ENCODE data around the gene PCLO. TPM values are rescaled to one million over a fixed set of nuclear protein-coding genes. Genes with fewer than 3 reads are reported as not detected.

The PCLO gene
- total RNA-seq, 1 experiment from 2014 or later: 3.1 TPM

GRCh38 chr7:83077328-83077727, 85.4 kb downstream of the PCLO start:
- Histone ChIP-seq H2BK20ac (ENCODE audit: low read depth, low read length, poor library complexity, severe bottlenecking) (no peak overlapping the region), H3K4me1 (ENCODE audit: insufficient read depth, low read length) (no peaks in the 10 kb centered on the region), H4K5ac (ENCODE audit: insufficient read length, low read depth, low read length) (no peak overlapping the region), H4K20me1 (ENCODE audit: control insufficient read depth, insufficient read depth, insufficient read length) (no peaks in the 10 kb centered on the region), H2BK120ac (ENCODE audit: low read depth, low read length, poor library complexity, severe bottlenecking) (no peak overlapping the region), H3K23me2 (ENCODE audit: insufficient read length, low read depth, low read length, poor library complexity, severe bottlenecking) (no peaks in the 10 kb centered on the region), H2AFZ (ENCODE audit: low read length) (no peak overlapping the region), H2BK12ac (ENCODE audit: insufficient read length, low read depth, low read length) (no peak overlapping the region), H4K8ac (replicated peaks; ENCODE audit: insufficient read length, low read depth, low read length) (no peak overlapping the region), H2BK5ac (ENCODE audit: insufficient read length, low read length) (no peak overlapping the region), H3K79me2 (ENCODE audit: insufficient read depth, low read length) (no peaks in the 10 kb centered on the region), H4K91ac (ENCODE audit: insufficient read length, low read depth, low read length) (no peak overlapping the region), H3K79me1 (ENCODE audit: insufficient read depth, low read depth, low read length, poor library complexity, severe bottlenecking) (no peaks in the 10 kb centered on the region), H3K18ac (ENCODE audit: insufficient read length, low read depth, low read length) (no peak overlapping the region), H3K14ac (ENCODE audit: insufficient read depth, low read length) (no peak overlapping the region), H3K9me3 (ENCODE audit: control insufficient read depth, low read depth, low read length) (no peaks in the 10 kb centered on the region), H2AK5ac (ENCODE audit: insufficient read length, low read length) (no peak overlapping the region), H2BK15ac (ENCODE audit: low read depth, low read length) (no peak overlapping the region), H3K27ac (ENCODE audit: insufficient read length, low read depth, low read length) (no peak overlapping the region), H3K27me3 (ENCODE audit: insufficient read depth, low read length) (no peaks in the 10 kb centered on the region), H3K9ac (ENCODE audit: extremely low read depth, insufficient read length, low read length) (no peak overlapping the region), H3K4me2 (ENCODE audit: insufficient read depth, insufficient read length, low read length) (no peak overlapping the region), H3K56ac (ENCODE audit: insufficient read length, low read depth, low read length) (no peak overlapping the region), H3K23ac (ENCODE audit: insufficient read length, low read depth, low read length) (no peak overlapping the region), H3T11ph (ENCODE audit: low read length) (no peak overlapping the region), H3K4ac (ENCODE audit: low read depth, low read length) (no peak overlapping the region)
- Mint-ChIP-seq H3K9me3 (no peaks in the 10 kb centered on the region; a peak in 1 of 5 replicates), H3K4me1 (no peaks in the 10 kb centered on the region), H3K36me3 (ENCODE audit: insufficient read depth in 1 of 3, low read depth in 3 of 3) (no peaks in the 10 kb centered on the region), H3K27ac (no peak overlapping the region), H3K27me3 (ENCODE audit: low read depth) (no peaks in the 10 kb centered on the region), H3K4me3 (no peak overlapping the region)
- no peak for DNase-seq
- no CpG with 5 or more reads among the region's 2 CpGs for WGBS (ENCODE audit: extremely low coverage, insufficient read length, low lambda C conversion rate)
- TF ChIP-seq CTCF (conservative IDR thresholded peaks at IDR 0.05): no peak
